ENCODE results near the gene GNAS-AS1. TPM values are rescaled to one million over a fixed set of nuclear protein-coding genes. Genes with fewer than 3 reads are reported as not detected.
"Not testable (repeated sequence)": the region's sequence is repeated elsewhere in the genome, so short reads cannot be mapped to it uniquely, and the experiment has no call there.

The GNAS-AS1 gene
- total RNA-seq, 1 donor from 2014 or later: 4.9 TPM

GRCh38 chr20:58822149-58822548 lies 28.6 kb downstream of the GNAS-AS1 start:
- Mint-ChIP-seq H3K36me3 (ENCODE audit: low read depth, unreplicated experiment) (peaks cover 14% of the 10 kb centered on the region), H3K27ac (ENCODE audit: unreplicated experiment) (no peak overlapping the region), H3K4me1 (ENCODE audit: unreplicated experiment) (peaks cover 11% of the 10 kb centered on the region), H3K27me3 (ENCODE audit: unreplicated experiment) (peaks cover 12% of the 10 kb centered on the region), H3K4me3 (ENCODE audit: unreplicated experiment) (no peak overlapping the region), H3K9me3 (ENCODE audit: unreplicated experiment) (no peaks in the 10 kb centered on the region)
- DNase-seq (ENCODE audit: low spot score): no peak
- TF ChIP-seq CTCF (IDR thresholded peaks at IDR 0.05; ENCODE audit: unreplicated experiment): no peak

GRCh38 chr20:58820515-58820914 lies 30.2 kb downstream of the GNAS-AS1 start:
- H3K27ac Mint-ChIP-seq (ENCODE audit: unreplicated experiment): peak overlapping the region; percentile 31
- H3K36me3 Mint-ChIP-seq (ENCODE audit: low read depth, unreplicated experiment): peaks cover 19% of the 10 kb centered on the region
- H3K4me1 Mint-ChIP-seq (ENCODE audit: unreplicated experiment): peaks cover 11% of the 10 kb centered on the region
- H3K4me3 Mint-ChIP-seq (ENCODE audit: unreplicated experiment): peak overlapping the region; percentile 42
- H3K9me3 Mint-ChIP-seq (ENCODE audit: unreplicated experiment); DNase-seq (ENCODE audit: low spot score): not testable (repeated sequence)
- H3K27me3 Mint-ChIP-seq (ENCODE audit: unreplicated experiment): peaks cover 19% of the 10 kb centered on the region

- no peak overlapping the region for H3K4me3 Mint-ChIP-seq (ENCODE audit: unreplicated experiment)
- DNase-seq (ENCODE audit: low spot score): no peak
- no peak for TF ChIP-seq CTCF (IDR thresholded peaks at IDR 0.05; ENCODE audit: unreplicated experiment)
- peaks cover 19% of the 10 kb centered on the region for H3K36me3 Mint-ChIP-seq (ENCODE audit: low read depth, unreplicated experiment)
- H3K4me1 Mint-ChIP-seq (ENCODE audit: unreplicated experiment): peaks cover 11% of the 10 kb centered on the region
- no peak overlapping the region for H3K27ac Mint-ChIP-seq (ENCODE audit: unreplicated experiment)
- H3K27me3 Mint-ChIP-seq (ENCODE audit: unreplicated experiment): peaks cover 19% of the 10 kb centered on the region
- H3K9me3 Mint-ChIP-seq (ENCODE audit: unreplicated experiment): no peaks in the 10 kb centered on the region
Measured at GRCh38 chr20:58819921-58820320, 30.8 kb downstream of the GNAS-AS1 start.

GRCh38 chr20:58818586-58819285 lies 32.0 kb downstream of the GNAS-AS1 start:
- Mint-ChIP-seq H3K27ac (ENCODE audit: unreplicated experiment) (no peak overlapping the region), H3K9me3 (ENCODE audit: unreplicated experiment) (no peaks in the 10 kb centered on the region), H3K4me3 (ENCODE audit: unreplicated experiment) (no peak overlapping the region), H3K4me1 (ENCODE audit: unreplicated experiment) (peaks cover 11% of the 10 kb centered on the region), H3K36me3 (ENCODE audit: low read depth, unreplicated experiment) (peaks cover 19% of the 10 kb centered on the region), H3K27me3 (ENCODE audit: unreplicated experiment) (peaks cover 19% of the 10 kb centered on the region)
- no peak for DNase-seq (ENCODE audit: low spot score)
- no peak for TF ChIP-seq CTCF (IDR thresholded peaks at IDR 0.05; ENCODE audit: unreplicated experiment)

- DNase-seq (ENCODE audit: low spot score): no peak
- Mint-ChIP-seq H3K4me3 (ENCODE audit: unreplicated experiment) (no peak overlapping the region), H3K27ac (ENCODE audit: unreplicated experiment) (no peak overlapping the region), H3K27me3 (ENCODE audit: unreplicated experiment) (peaks cover 15% of the 10 kb centered on the region), H3K9me3 (ENCODE audit: unreplicated experiment) (no peaks in the 10 kb centered on the region), H3K4me1 (ENCODE audit: unreplicated experiment) (peaks cover 11% of the 10 kb centered on the region), H3K36me3 (ENCODE audit: low read depth, unreplicated experiment) (peaks cover 19% of the 10 kb centered on the region)
- no peak for TF ChIP-seq CTCF (IDR thresholded peaks at IDR 0.05; ENCODE audit: unreplicated experiment)
Measured at GRCh38 chr20:58817748-58818147, 33.0 kb downstream of the GNAS-AS1 start.
